Activated T-helper 9 cell treated with anti-CD3 and anti-CD28 coated beads, Interleukin-2, amount 50 U/mL, for 16 hours (primary cell): ENCODE measurements around the gene INKA1.
A peak's percentile ranks its signal among the peaks of the same experiment; 100 is the strongest.

ENCODE experiments used
- DNase-seq: peaks from one replicate; pipeline ENCODE4 v3.0.0-alpha.2; 2020; ENCODE audit warnings: low read depth

INKA1 gene

DNA sequence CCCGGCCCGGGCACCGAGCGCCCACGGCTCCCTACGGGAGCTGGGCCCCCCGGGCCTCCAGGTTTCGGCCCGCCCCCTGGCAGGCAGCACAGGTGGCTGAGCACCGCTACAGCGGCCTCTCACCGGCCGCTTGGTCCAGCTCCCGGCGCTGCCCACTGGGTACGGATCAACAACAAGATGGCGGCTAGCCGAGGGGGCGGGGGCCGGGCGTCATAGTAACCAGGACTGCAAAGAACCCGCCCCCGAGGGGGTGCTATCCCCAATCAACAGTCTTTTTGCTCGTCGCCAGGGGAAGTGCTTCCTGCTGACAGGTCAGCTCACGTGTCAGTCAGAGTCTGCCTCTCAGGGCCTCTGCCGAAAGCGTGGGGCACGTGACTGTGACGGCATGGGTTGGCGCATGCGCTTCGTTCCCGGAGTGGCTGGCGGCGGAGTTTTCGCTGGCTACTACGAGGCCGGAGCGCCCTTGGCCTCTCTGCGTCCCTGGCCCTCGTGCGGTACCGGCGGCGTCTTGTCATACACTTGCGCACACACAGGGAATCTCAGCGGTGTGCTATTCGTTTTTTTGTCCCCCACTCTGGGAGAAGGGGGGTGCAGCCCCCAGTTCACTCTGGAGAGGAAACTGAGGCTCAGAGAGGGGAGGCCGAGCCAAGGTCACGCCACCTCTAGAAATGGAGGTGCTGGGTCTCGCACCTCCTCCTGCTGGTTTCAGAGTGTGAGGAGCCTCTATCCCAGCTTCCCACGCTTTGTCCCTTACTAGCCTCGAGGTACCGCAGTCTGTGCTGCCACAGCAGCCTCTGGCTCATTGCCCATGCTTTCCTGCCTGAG is 16.5 kb upstream of the INKA1 start, which contains the start of gene IP6K1:
Gene IP6K1 (minus strand): TSS at position 186 of the 825 bp plus-strand sequence. CDS start 38,502 bp downstream, outside the sequence.
- DNase-seq, result peak; percentile 99

GRCh38 chr3:49787182-49787464 is 15.9 kb upstream of the INKA1 start:
- DNase-seq, result no peak

- no peak for DNase-seq
These were observed 15.5 kb upstream of the INKA1 start for GRCh38 chr3:49787536-49787935.

DNA sequence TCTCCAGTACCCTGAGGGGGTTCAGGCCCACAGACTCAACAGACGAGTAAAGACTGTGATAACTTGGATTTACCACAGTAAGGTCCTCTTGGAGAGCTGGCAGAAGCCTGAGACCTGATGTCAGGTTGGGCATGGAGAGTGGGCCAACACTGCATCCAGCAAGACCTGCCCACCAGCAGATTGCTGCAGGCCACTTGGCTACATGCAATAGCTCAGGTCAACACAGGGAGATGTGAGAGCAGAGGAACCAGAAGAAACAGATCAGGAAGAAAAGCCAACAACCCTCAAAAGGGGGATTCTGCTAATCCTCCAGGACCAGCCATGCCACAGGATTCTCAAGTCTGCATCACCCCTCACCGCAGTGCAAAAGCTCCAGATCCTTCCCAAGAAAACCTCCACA is 15.0 kb upstream of the INKA1 start:
- no peak for DNase-seq

- no peak for DNase-seq
These were observed 12.2 kb upstream of the INKA1 start for GRCh38 chr3:49790626-49791411.

GRCh38 chr3:49791571-49791970 is 11.5 kb upstream of the INKA1 start:
- DNase-seq, result no peak

GRCh38 chr3:49792371-49793150 is 10.5 kb upstream of the INKA1 start:
- DNase-seq, result no peak

DNA sequence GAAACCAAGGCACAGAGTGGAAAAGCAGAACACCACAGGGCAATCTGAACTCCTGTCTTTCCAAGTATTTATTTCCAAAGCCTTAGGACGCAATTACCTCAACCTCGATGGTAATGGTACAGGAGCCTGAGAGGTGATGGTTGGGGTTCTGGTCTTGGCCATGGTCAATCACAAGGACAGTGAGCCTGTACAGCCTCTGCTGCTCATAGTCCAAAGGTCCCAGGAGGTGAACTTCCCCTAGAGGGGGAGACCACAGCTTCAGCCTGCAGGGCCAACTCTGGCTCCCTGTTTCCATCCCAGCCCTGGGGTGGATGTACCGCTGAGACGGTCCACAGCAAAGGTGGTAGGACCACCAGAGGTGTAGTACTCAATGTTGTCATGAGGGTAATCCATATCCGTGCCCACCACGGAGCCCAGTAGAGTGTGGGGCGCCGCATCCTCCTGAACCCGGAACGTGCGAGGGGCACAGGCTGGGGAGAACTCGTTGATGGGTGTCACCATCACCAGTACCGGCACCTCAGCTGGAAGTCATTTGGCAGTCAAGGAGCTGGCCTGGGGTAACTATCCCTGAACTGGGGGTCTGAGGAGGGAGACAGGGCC is 9.5 kb upstream of the INKA1 start:
- DNase-seq, result no peak

DNA sequence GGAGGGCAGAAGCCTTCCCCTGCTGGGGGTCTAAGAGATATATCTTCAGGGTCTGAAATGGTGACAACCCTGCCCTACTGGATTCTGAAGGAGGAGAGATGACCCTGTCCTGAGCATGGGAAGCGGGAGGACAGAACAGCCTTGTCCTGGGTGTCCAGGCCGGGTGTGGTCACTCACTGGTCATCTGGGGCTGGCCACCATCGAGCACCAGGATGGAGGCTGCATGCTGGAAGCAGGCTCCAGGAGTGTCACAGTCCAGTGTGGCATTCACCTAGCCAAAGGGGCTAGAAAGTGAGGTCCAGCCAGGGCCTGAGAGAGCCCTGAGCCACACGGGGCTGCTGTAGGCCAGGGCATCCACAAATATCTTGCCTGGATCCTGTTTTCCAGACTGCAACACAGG is 8.6 kb upstream of the INKA1 start:
- DNase-seq, result no peak

- no peak for DNase-seq
These were observed 7.8 kb upstream of the INKA1 start for GRCh38 chr3:49794926-49795905.

- no peak for DNase-seq
These were observed 4.0 kb upstream of the INKA1 start for GRCh38 chr3:49799105-49799504.

GRCh38 chr3:49799761-49800160 is 3.3 kb upstream of the INKA1 start, which contains the start of gene CDHR4:
Gene CDHR4, minus strand, starts transcription at chr3:49799873. Its CDS starts 61 bp downstream, at chr3:49799812.
- no peak for DNase-seq

DNA sequence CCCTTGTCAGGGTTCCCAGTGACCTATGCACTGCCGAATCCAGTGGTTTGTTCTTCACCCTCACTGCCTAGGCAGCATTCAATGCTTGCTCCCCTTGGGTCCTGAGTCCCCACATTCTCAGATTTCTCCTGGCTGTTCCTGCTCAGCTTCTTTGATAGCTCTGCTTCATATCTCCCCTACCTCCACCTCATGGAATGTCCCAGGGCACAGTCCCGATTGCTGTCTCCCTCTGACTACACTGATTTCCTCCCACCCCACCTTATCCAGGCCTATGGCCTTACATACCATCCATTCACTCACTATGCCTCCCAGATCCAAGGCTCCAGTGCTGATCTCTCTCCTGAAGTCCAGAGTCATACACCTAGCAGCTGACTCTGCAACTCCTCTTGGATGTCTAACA is 1.9 kb upstream of the INKA1 start:
- DNase-seq, result no peak

GRCh38 chr3:49803465-49804140 is 542 bp downstream of the INKA1 start:
- peak; percentile 33 for DNase-seq

GRCh38 chr3:49804141-49805041 is 1.3 kb downstream of the INKA1 start:
- DNase-seq, result no peak

DNA sequence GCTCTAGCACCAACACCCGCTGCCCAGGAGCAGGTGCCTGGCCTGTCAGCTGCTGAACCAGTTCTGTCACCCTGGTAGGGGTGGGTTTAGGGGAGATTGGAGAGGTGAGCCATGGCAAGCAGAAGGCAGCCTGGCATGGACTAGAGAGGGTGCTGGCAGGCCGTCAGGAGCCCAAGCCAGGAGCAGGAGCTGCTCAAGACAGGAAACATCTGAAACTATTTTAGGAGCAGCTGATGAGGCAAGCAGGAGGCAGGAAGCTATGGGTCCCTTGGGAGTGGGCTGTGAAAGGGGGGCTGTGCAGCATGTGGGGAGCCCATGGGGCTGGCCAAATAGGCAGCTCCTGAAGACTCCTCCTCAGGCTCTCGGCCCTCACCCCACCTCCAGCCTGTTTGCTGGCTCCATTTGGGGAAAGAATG is 2.3 kb downstream of the INKA1 start:
- DNase-seq, result no peak

- DNase-seq, result no peak
These were observed 3.0 kb downstream of the INKA1 start for GRCh38 chr3:49805897-49806701.

DNA sequence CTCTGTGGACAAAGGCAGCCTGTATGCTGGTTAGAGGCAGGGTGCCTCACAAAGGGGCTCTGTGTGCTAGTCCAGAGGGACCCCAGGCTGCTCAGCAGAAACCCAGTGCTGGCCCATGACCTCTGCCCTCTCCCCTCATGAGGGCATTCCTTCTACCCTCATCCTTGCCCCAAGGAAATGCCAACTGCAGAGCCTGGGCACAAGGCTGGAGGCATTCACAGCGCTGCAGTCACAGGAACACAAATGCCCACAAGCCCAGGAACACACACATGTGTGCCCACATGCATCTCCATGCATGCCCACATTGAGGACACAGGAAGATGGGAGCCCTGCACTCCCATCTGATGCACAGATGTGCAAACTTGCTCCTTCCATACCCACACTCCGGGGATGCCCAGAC is 3.8 kb downstream of the INKA1 start:
- no peak for DNase-seq
